Measurements from ENCODE around the gene NOTCH2. TPM values are rescaled to one million over a fixed set of nuclear protein-coding genes. Genes with fewer than 3 reads are reported as not detected.

The NOTCH2 gene
- total and polyA plus RNA-seq, 7 donors = 2.8 to 88.9 (median 45.9) TPM

- TF ChIP-seq EP300 (IDR thresholded peaks at IDR 0.05) (no peak), POLR2A (IDR thresholded peaks at IDR 0.05) (no peak)
- no peaks in the 10 kb centered on the region for H3K9me3 ChIP-seq
- H3K27me3 ChIP-seq = no peaks in the 10 kb centered on the region
- peaks cover 0 to 35% (median 19%) of the 10 kb centered on the region in 4 donors for H3K4me1 ChIP-seq
- H3K4me3 ChIP-seq = no peak overlapping the region
- H3K36me3 ChIP-seq = peaks cover 0 to 21% (median 0%) of the 10 kb centered on the region in 4 donors
- 64 to 93% methylated on average over 1 of the region's 1 CpG for WGBS, 2 donors
- DNase-seq = no peak
- H3K27ac ChIP-seq = peak overlapping the region in 3 of 4 donors; percentile 51 to 69 (median 65)
- intact Hi-C loops (cut with DNase I) = no loop called here
These were observed 81.8 kb downstream of the NOTCH2 start for GRCh38 chr1:119987686-119988085.

- 73 to 85% methylated on average over 2 of the region's 2 CpGs for WGBS, 2 donors
- peak overlapping the region in 3 of 4 donors; percentile 51 to 69 (median 65) for H3K27ac ChIP-seq
- TF ChIP-seq POLR2AphosphoS5 (IDR thresholded peaks at IDR 0.05) (peak in 1 of 4 donors; percentile 42), EP300 (IDR thresholded peaks at IDR 0.05) (no peak)
- H3K4me3 ChIP-seq = no peak overlapping the region
- peaks cover 0 to 21% (median 0%) of the 10 kb centered on the region in 4 donors for H3K36me3 ChIP-seq
- no peak for DNase-seq
- intact Hi-C loops (cut with DNase I) = no loop called here
- no peaks in the 10 kb centered on the region for H3K9me3 ChIP-seq
- H3K4me1 ChIP-seq = peaks cover 0 to 41% (median 24%) of the 10 kb centered on the region in 4 donors
- H3K27me3 ChIP-seq = no peaks in the 10 kb centered on the region
These were observed 82.3 kb downstream of the NOTCH2 start for GRCh38 chr1:119987112-119987511.

DNA sequence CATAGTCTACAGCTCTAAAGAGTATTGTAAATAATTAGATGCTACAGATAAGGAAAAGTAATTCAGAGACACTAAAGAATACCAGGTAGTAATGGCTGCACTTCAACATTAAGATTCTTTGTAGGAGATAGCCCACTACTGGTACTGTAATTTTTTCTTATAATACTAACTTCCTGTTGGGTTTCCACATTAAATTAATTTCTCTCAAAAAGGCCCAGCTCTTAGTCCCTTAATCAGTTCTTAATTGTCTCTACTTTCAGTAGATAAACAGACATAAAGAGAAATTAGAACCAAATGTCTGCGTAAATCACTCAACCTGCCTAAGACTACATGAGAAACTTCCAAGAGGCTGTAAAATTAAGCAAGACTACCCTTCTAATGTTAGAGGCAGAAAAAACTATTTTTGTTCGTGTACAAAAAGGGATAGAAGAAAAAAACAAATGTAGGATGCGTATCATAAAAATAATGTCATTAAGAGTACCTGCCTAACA is 83.4 kb downstream of the NOTCH2 start:
- H3K9me3 ChIP-seq = no peaks in the 10 kb centered on the region
- H3K27ac ChIP-seq = peak overlapping the region in 2 of 4 donors; percentile 65 to 69
- TF ChIP-seq POLR2AphosphoS5 (IDR thresholded peaks at IDR 0.05) (no peak), POLR2A (IDR thresholded peaks at IDR 0.05) (no peak), EP300 (IDR thresholded peaks at IDR 0.05) (no peak)
- TF ChIP-seq, protein P1, sequence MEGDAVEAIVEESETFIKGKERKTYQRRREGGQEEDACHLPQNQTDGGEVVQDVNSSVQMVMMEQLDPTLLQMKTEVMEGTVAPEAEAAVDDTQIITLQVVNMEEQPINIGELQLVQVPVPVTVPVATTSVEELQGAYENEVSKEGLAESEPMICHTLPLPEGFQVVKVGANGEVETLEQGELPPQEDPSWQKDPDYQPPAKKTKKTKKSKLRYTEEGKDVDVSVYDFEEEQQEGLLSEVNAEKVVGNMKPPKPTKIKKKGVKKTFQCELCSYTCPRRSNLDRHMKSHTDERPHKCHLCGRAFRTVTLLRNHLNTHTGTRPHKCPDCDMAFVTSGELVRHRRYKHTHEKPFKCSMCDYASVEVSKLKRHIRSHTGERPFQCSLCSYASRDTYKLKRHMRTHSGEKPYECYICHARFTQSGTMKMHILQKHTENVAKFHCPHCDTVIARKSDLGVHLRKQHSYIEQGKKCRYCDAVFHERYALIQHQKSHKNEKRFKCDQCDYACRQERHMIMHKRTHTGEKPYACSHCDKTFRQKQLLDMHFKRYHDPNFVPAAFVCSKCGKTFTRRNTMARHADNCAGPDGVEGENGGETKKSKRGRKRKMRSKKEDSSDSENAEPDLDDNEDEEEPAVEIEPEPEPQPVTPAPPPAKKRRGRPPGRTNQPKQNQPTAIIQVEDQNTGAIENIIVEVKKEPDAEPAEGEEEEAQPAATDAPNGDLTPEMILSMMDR (IDR thresholded peaks at IDR 0.05) = no peak
- peaks cover 0 to 21% (median 0%) of the 10 kb centered on the region in 4 donors for H3K36me3 ChIP-seq
- no peaks in the 10 kb centered on the region for H3K27me3 ChIP-seq
- intact Hi-C loops (cut with DNase I) = no loop called here
- no peak overlapping the region for H3K4me3 ChIP-seq
- H3K4me1 ChIP-seq = peaks cover 0 to 50% (median 32%) of the 10 kb centered on the region in 4 donors
- 72 to 86% methylated on average over 3 of the region's 3 CpGs for WGBS, 2 donors
- no peak for DNase-seq

DNA sequence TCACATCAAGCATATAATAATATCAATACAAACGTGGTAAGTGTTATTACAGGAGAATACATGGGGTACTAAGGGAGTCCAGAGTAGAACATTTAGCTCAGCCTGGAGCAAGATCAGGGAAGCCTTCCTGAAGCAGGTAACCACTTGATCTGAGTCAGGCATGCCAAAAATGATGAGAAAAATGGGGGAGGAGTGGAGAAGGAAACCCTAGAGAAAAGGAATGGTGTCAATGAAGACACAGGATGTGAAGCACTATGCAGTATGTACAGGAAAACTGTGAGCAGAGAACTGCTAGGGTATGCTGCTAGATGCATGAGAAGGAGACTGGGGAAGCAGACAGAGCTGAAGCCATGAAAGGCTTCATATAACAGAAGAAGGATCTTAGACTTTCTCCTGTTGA is 84.7 kb downstream of the NOTCH2 start:
- Histone ChIP-seq H3K27me3 (no peaks in the 10 kb centered on the region), H3K4me1 (peaks cover 0 to 50% (median 32%) of the 10 kb centered on the region in 4 donors), H3K4me3 (no peak overlapping the region), H3K27ac (no peak overlapping the region), H3K9me3 (no peaks in the 10 kb centered on the region), H3K36me3 (peaks cover 0 to 21% (median 0%) of the 10 kb centered on the region in 4 donors)
- TF ChIP-seq POLR2AphosphoS5 (IDR thresholded peaks at IDR 0.05) (no peak), EP300 (IDR thresholded peaks at IDR 0.05) (no peak)
- TF ChIP-seq, protein P1 (IDR thresholded peaks at IDR 0.05) = no peak
- DNase-seq = no peak
- intact Hi-C loops (cut with DNase I) = no loop called here
- WGBS, 2 donors = 39 to 58% methylated on average over 1 of the region's 1 CpG

DNA sequence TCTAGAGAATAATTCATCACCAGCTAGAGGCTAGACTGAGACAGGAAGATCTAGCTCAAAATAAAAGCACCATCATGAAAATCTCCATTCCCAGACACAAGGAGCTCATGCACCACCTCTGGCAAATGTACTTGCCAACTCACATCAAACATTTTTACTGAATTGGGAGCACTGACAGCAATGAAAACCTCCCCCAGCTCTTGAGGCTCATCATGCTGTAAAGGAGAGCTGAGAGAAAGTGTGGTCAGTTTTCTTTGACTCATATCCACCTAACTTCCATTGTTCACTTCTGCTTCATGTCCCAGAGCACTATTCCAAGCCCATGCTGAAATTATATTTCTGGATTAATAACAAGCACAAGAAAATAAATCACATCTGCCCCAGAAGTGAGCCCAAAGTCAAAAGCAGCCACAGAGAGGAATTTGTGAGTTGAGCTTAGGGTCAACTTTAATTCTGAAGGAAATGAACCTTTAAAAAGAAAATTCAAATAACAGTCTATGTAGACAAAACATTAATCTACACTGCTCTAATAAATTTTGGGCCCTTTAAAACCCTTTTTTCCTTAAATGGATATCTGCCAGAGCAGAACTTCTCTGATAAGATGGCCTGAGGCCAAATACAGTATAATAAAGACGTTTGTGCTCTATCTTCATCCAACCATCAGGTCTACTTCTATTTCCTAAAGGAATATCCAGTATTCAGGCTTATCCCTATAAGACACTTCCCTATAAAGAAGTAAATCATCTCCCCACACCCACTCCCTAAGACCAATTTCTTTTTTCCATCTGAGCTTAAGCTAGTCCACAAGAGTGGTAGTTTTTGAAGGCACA is 87.3 kb downstream of the NOTCH2 start:
- DNase-seq = no peak
- H3K4me1 ChIP-seq = peaks cover 0 to 38% (median 21%) of the 10 kb centered on the region in 4 donors
- peak overlapping the region in 2 of 4 donors; percentile 20 to 50 for H3K27ac ChIP-seq

More for the DNA sequence above, 87.3 kb downstream of the NOTCH2 start:
- Histone ChIP-seq H3K4me3 (no peak overlapping the region), H3K27me3 (no peaks in the 10 kb centered on the region), H3K9me3 (no peaks in the 10 kb centered on the region), H3K36me3 (peaks cover 0 to 21% (median 0%) of the 10 kb centered on the region in 4 donors)
- 13 to 51% methylated on average over 1 of the region's 1 CpG for WGBS, 2 donors
- TF ChIP-seq POLR2A (IDR thresholded peaks at IDR 0.05) (no peak), POLR2AphosphoS5 (IDR thresholded peaks at IDR 0.05) (no peak), EP300 (IDR thresholded peaks at IDR 0.05) (no peak)
- TF ChIP-seq, protein P1 (IDR thresholded peaks at IDR 0.05) = no peak
- intact Hi-C loops (cut with DNase I) = no loop called here
